Stimulated activated naive CD4-positive, alpha-beta T cell (primary cell): Measurements from ENCODE around the gene CNTN4.

Experiments used
- DNase-seq, 6 experiments: peaks; one replicate each; lab custom pipeline; 2025; lab: John Stamatoyannopoulos, UW

CNTN4 gene

GRCh38 chr3:3059645-3060044 lies 961.0 kb downstream of the CNTN4 start:
- no peak for DNase-seq

- no peak for DNase-seq
Measured at GRCh38 chr3:3064297-3064696, 965.6 kb downstream of the CNTN4 start.

- DNase-seq: no peak
Measured at GRCh38 chr3:3065876-3066275, 967.2 kb downstream of the CNTN4 start.

- no peak for DNase-seq
Measured at GRCh38 chr3:3066378-3066777, 967.7 kb downstream of the CNTN4 start.

GRCh38 chr3:3066910-3067309 lies 968.2 kb downstream of the CNTN4 start:
- no peak for DNase-seq

- no peak for DNase-seq
Measured at GRCh38 chr3:3068358-3068881, 969.8 kb downstream of the CNTN4 start.

GRCh38 chr3:3069723-3070122 lies 971.1 kb downstream of the CNTN4 start:
- DNase-seq: no peak

- no peak for DNase-seq
Measured at GRCh38 chr3:3071136-3071535, 972.5 kb downstream of the CNTN4 start.

GRCh38 chr3:3074551-3075257 lies 976.0 kb downstream of the CNTN4 start:
- no peak for DNase-seq

- no peak for DNase-seq
Measured at GRCh38 chr3:3080309-3080708, 981.6 kb downstream of the CNTN4 start.

GRCh38 chr3:3081381-3082233 lies 982.9 kb downstream of the CNTN4 start:
- DNase-seq: no peak

GRCh38 chr3:3082234-3082924 lies 983.7 kb downstream of the CNTN4 start:
- DNase-seq: no peak

- no peak for DNase-seq
Measured at GRCh38 chr3:3084890-3085289, 986.2 kb downstream of the CNTN4 start.

- no peak for DNase-seq
Measured at GRCh38 chr3:3085782-3086181, 987.1 kb downstream of the CNTN4 start.

- DNase-seq: no peak
Measured at GRCh38 chr3:3086239-3086638, 987.6 kb downstream of the CNTN4 start.

- no peak for DNase-seq
Measured at GRCh38 chr3:3087279-3087678, 988.6 kb downstream of the CNTN4 start.

- DNase-seq: no peak
Measured at GRCh38 chr3:3087716-3088465, 989.2 kb downstream of the CNTN4 start.

- DNase-seq: no peak
Measured at GRCh38 chr3:3089017-3089416, 990.4 kb downstream of the CNTN4 start.

- no peak for DNase-seq
Measured at GRCh38 chr3:3097958-3098357, 999.3 kb downstream of the CNTN4 start.

- no peak for DNase-seq
Measured at GRCh38 chr3:3101660-3102458, 1003.2 kb downstream of the CNTN4 start.

GRCh38 chr3:3102751-3103150 lies 1004.1 kb downstream of the CNTN4 start:
- DNase-seq: no peak
